Measurements from ENCODE around the gene STAC2. TPM values are rescaled to one million over a fixed set of nuclear protein-coding genes. Genes with fewer than 3 reads are reported as not detected.

Gene STAC2
- polyA plus RNA-seq, 2 of the 4 experiments (the other 2 are of a cell fraction), result 0.03 to 0.26 TPM

DNA sequence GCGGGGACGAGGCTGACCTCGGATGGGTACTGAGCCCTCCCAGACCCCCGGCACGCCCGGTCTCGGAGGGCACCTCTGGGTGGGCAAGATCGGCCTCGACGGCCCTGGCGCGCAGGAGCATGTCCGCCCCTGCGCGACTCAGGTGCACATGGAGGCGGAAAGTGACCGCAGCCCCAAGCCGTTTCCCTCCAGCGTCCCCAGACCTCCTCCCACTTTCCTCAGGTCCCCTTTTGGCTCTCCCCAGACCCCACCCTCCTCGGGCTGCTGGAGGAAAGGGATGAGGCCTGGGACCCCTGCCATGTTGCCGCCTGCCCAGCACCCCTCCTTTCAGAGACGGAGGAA lies 15.7 kb downstream of the STAC2 start:
- peak overlapping the region; percentile 64 to 73; a peak in 4 of 6 replicates for H3K27ac ChIP-seq
- TF ChIP-seq FOSB (CRISPR knock-in tag; IDR thresholded peaks at IDR 0.05), result no peak
- no peak for TF ChIP-seq RCOR1 (IDR thresholded peaks at IDR 0.05; ENCODE audit: low read depth, low read length)
- TF ChIP-seq, protein P1, sequence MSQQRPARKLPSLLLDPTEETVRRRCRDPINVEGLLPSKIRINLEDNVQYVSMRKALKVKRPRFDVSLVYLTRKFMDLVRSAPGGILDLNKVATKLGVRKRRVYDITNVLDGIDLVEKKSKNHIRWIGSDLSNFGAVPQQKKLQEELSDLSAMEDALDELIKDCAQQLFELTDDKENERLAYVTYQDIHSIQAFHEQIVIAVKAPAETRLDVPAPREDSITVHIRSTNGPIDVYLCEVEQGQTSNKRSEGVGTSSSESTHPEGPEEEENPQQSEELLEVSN (IDR thresholded peaks at IDR 0.05; ENCODE audit: borderline replicate concordance, low read depth), result no peak
- no peak for TF ChIP-seq ZSCAN20 (CRISPR knock-in tag; IDR thresholded peaks at IDR 0.05)
- TF ChIP-seq RARB (CRISPR knock-in tag; IDR thresholded peaks at IDR 0.05), result no peak
- TF ChIP-seq HEYL (CRISPR knock-in tag; IDR thresholded peaks at IDR 0.05), result no peak
- no peak for TF ChIP-seq CHD2 (IDR thresholded peaks at IDR 0.05; ENCODE audit: low read length, partially characterized antibody)
- TF ChIP-seq, protein P2, sequence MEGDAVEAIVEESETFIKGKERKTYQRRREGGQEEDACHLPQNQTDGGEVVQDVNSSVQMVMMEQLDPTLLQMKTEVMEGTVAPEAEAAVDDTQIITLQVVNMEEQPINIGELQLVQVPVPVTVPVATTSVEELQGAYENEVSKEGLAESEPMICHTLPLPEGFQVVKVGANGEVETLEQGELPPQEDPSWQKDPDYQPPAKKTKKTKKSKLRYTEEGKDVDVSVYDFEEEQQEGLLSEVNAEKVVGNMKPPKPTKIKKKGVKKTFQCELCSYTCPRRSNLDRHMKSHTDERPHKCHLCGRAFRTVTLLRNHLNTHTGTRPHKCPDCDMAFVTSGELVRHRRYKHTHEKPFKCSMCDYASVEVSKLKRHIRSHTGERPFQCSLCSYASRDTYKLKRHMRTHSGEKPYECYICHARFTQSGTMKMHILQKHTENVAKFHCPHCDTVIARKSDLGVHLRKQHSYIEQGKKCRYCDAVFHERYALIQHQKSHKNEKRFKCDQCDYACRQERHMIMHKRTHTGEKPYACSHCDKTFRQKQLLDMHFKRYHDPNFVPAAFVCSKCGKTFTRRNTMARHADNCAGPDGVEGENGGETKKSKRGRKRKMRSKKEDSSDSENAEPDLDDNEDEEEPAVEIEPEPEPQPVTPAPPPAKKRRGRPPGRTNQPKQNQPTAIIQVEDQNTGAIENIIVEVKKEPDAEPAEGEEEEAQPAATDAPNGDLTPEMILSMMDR (IDR thresholded peaks at IDR 0.05), result no peak
- no peak for TF ChIP-seq MAZ (IDR thresholded peaks at IDR 0.05; ENCODE audit: borderline replicate concordance, low read depth, low read length)
- TF ChIP-seq FOXS1 (CRISPR knock-in tag; IDR thresholded peaks at IDR 0.05), result no peak
- TF ChIP-seq HOXB5 (CRISPR knock-in tag; IDR thresholded peaks at IDR 0.05), result no peak
- no peak for TF ChIP-seq TP53 (CRISPR knock-in tag; IDR thresholded peaks at IDR 0.05)
- TF ChIP-seq HOXA7 (CRISPR knock-in tag; IDR thresholded peaks at IDR 0.05), result no peak
- TF ChIP-seq SMC3 (IDR thresholded peaks at IDR 0.05), result no peak
- TF ChIP-seq HOXB13 (CRISPR knock-in tag; IDR thresholded peaks at IDR 0.05; ENCODE audit: low read depth), result no peak
- TF ChIP-seq PHF8 (IDR thresholded peaks at IDR 0.05; ENCODE audit: borderline replicate concordance, low read depth), result no peak
- no peak for TF ChIP-seq MYC (IDR thresholded peaks at IDR 0.05; ENCODE audit: borderline replicate concordance, low read length)
- TF ChIP-seq POLR2A (IDR thresholded peaks at IDR 0.05; ENCODE audit: low read length), result no peak
- H3K4me3 ChIP-seq, result peak overlapping the region; percentile 25; the same call in 2 of the 3 replicates
- peak overlapping the region; percentile 72 for H3K4me2 ChIP-seq
- H3K9me3 ChIP-seq, result no peaks in the 10 kb centered on the region
- ChIA-PET CTCF (interaction anchor here (1.4 to 31.5 kb wide), 5 partner anchors 9 to 337 kb away, joined by 3 to 1140 read pairs (median 9); no protein-coding TSS in a partner anchor), POLR2A (interaction anchor here (2.4 kb wide), 1 partner anchor 10 kb away, joined by 16 read pairs; the partner anchor contains the start of gene RPL19)
- DNase-seq (ENCODE audit: low read depth in 1 of 2, low spot score in 1 of 2) (no peak), ATAC-seq (no peak), FAIRE-seq (no peak)
- WGBS (ENCODE audit: missing lambda C conversion rate), result 74% methylated on average over 19 of the region's 22 CpGs
- peaks cover 34% of the 10 kb centered on the region for H3K4me1 ChIP-seq

DNA sequence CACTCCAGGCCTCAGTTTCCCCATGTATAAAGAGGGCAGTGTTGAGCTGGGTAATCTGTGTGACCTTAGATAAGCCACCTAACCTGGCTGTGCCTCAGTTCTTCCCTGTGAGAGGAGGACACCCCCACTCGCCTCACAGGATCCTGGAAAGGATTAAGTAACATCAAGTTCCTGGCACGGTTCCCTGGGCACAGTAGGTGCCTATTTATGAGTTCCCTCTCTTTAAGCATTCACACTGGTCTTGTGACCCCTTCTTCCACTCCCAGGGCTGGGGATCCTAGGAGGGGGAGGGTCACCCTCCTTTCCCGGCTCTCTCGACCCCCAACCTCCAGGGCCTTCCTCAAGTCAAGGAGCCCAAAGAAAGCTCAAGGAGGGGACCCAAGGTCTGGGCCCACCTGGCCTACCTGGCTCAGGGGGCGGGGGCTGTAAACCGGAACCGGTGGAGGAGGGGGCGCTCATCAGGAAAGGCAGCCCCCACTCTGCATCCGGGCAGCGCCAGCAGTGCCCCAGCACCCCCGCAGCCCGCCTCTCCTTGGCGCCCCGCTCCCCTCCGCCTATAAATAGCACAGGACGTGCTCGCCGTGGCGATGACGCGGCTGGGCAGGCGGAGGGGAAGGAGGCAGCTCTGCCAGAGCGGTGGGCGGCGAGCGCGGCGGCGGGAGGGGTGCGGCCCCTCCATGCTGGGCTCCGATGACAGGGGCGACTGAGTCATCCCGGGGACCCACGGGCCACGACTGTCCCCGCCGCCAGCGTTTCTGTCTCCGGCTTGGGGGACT lies 16.2 kb downstream of the STAC2 start:
- WGBS (ENCODE audit: missing lambda C conversion rate), result 34% methylated on average over 33 of the region's 39 CpGs
- no peaks in the 10 kb centered on the region for H3K9me3 ChIP-seq
- H3K4me3 ChIP-seq, result peak overlapping the region; percentile 25; the same call in 2 of the 3 replicates
- no peak for FAIRE-seq
- ChIA-PET CTCF (interaction anchor here (1.4 to 31.5 kb wide), 6 partner anchors 10 to 413 kb away, joined by 4 to 1140 read pairs (median 26); partner anchors contain the start of gene RPL19), POLR2A (interaction anchor here (0.6 to 2.4 kb wide), 2 partner anchors 10 to 173 kb away, joined by 9 to 16 read pairs; partner anchors contain the start of gene RPL19)
- H3K27ac ChIP-seq, result peak overlapping the region; percentile 64 to 73; a peak in 4 of 6 replicates
- no peak for DNase-seq (ENCODE audit: low read depth in 1 of 2, low spot score in 1 of 2)
- TF ChIP-seq FOSL2 (IDR thresholded peaks at IDR 0.05), result no peak
- peak; percentile 41; the same call in 1 of the 2 replicates for TF ChIP-seq FOSL2 (CRISPR knock-in tag; IDR thresholded peaks at IDR 0.05)
- TF ChIP-seq ZC3H11A (IDR thresholded peaks at IDR 0.05), result no peak
- TF ChIP-seq RFX5 (IDR thresholded peaks at IDR 0.05), result no peak
- TF ChIP-seq ZFP36 (IDR thresholded peaks at IDR 0.05; ENCODE audit: borderline replicate concordance, partially characterized antibody), result no peak
- no peak for TF ChIP-seq SREBF2 (IDR thresholded peaks at IDR 0.05)
- no peak for TF ChIP-seq NPAS2 (CRISPR knock-in tag; IDR thresholded peaks at IDR 0.05; ENCODE audit: borderline replicate concordance)
- TF ChIP-seq, protein P3, sequence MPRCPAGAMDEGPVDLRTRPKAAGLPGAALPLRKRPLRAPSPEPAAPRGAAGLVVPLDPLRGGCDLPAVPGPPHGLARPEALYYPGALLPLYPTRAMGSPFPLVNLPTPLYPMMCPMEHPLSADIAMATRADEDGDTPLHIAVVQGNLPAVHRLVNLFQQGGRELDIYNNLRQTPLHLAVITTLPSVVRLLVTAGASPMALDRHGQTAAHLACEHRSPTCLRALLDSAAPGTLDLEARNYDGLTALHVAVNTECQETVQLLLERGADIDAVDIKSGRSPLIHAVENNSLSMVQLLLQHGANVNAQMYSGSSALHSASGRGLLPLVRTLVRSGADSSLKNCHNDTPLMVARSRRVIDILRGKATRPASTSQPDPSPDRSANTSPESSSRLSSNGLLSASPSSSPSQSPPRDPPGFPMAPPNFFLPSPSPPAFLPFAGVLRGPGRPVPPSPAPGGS (IDR thresholded peaks at IDR 0.05), result no peak
- TF ChIP-seq, protein P2 (IDR thresholded peaks at IDR 0.05), result no peak
- peak overlapping the region; percentile 72 for H3K4me2 ChIP-seq
- H3K4me1 ChIP-seq, result peaks cover 34% of the 10 kb centered on the region
- ATAC-seq, result no peak

Measured in A549 (cell line).